GM10847 (cell line): ENCODE results near the gene PRPSAP1.

ENCODE experiments used
- POLR2A ChIP-seq: IDR thresholded peaks from 2 replicates; pipeline ENCODE4 v1.6.1; 2011; ENCODE audit not compliant: insufficient read length; ENCODE audit errors: extremely low read depth

The PRPSAP1 gene

GRCh38 chr17:76353599-76354316 is at the start of gene PRPSAP1:
PRPSAP1 (minus strand) TSS chr17:76353916; CDS start chr17:76353703, 213 bp downstream.
- TF ChIP-seq POLR2A, result peak; percentile 87

- no peak for TF ChIP-seq POLR2A
Observed at GRCh38 chr17:76402711-76403110, 49.0 kb upstream of the PRPSAP1 start.

- no peak for TF ChIP-seq POLR2A
Observed at GRCh38 chr17:76399175-76400172, 45.8 kb upstream of the PRPSAP1 start.

GRCh38 chr17:76398523-76399174 is 44.9 kb upstream of the PRPSAP1 start:
- no peak for TF ChIP-seq POLR2A

- no peak for TF ChIP-seq POLR2A
Observed at GRCh38 chr17:76397687-76398522, 44.2 kb upstream of the PRPSAP1 start.

GRCh38 chr17:76397184-76397583 is 43.5 kb upstream of the PRPSAP1 start:
- TF ChIP-seq POLR2A, result no peak

GRCh38 chr17:76395980-76396379 is 42.3 kb upstream of the PRPSAP1 start:
- no peak for TF ChIP-seq POLR2A

GRCh38 chr17:76394166-76394565 is 40.5 kb upstream of the PRPSAP1 start:
- TF ChIP-seq POLR2A, result no peak

- TF ChIP-seq POLR2A, result no peak
Observed at GRCh38 chr17:76391200-76391715, 37.5 kb upstream of the PRPSAP1 start.

GRCh38 chr17:76390003-76390421 is 36.3 kb upstream of the PRPSAP1 start:
- no peak for TF ChIP-seq POLR2A

- TF ChIP-seq POLR2A, result no peak
Observed at GRCh38 chr17:76388966-76389888, 35.5 kb upstream of the PRPSAP1 start.

- TF ChIP-seq POLR2A, result no peak
Observed at GRCh38 chr17:76386966-76387765, 33.5 kb upstream of the PRPSAP1 start.
